Ectodermal cell (in vitro differentiated cells): ENCODE measurements around the gene CDX2.
"Not testable (repeated sequence)": the region's sequence is repeated elsewhere in the genome, so short reads cannot be mapped to it uniquely, and the experiment has no call there.

Experiments
- H3K27ac ChIP-seq: 2 replicates; pipeline ENCODE4 v1.7.0; 2013; ENCODE audit warnings: mild to moderate bottlenecking, low read depth, low read length; ENCODE audit not compliant: insufficient read depth, poor library complexity, severe bottlenecking
- H3K27me3 ChIP-seq: 2 replicates; pipeline ENCODE4 v1.7.0; 2013; ENCODE audit warnings: mild to moderate bottlenecking, low read length; ENCODE audit not compliant: insufficient read depth, control insufficient read depth, poor library complexity, severe bottlenecking
- H3K36me3 ChIP-seq: one replicate; pipeline ENCODE4 v1.7.0; 2013; ENCODE audit warnings: low read length; ENCODE audit not compliant: control insufficient read depth, insufficient read depth
- H3K4me1 ChIP-seq: one replicate; pipeline ENCODE4 v1.7.0; 2013; ENCODE audit warnings: low read length; ENCODE audit not compliant: control insufficient read depth, insufficient read depth
- H3K4me3 ChIP-seq: 2 replicates; pipeline ENCODE4 v1.7.0; 2013; ENCODE audit warnings: low read depth, low read length, control low read depth; ENCODE audit not compliant: insufficient read depth
- H3K9me3 ChIP-seq: 2 replicates; pipeline ENCODE4 v1.7.0; 2013; ENCODE audit warnings: mild to moderate bottlenecking, low read length, moderate library complexity; ENCODE audit not compliant: control insufficient read depth
- WGBS, 2 experiments: methylation state at CpG; one replicate each; pipeline ENCODE4 v1.1.7; 2013; ENCODE audit warnings: missing lambda C conversion rate in 2 of 2; 5-methylcytosine and 5-hydroxymethylcytosine counted together

Gene CDX2

GRCh38 chr13:27964741-27965323, 4.3 kb downstream of the CDX2 start:
- peaks cover 100% of the 10 kb centered on the region for H3K27me3 ChIP-seq
- no peak overlapping the region for H3K27ac ChIP-seq
- no peak overlapping the region for H3K4me3 ChIP-seq
- H3K36me3 ChIP-seq: no peaks in the 10 kb centered on the region
- H3K9me3 ChIP-seq: no peaks in the 10 kb centered on the region
- WGBS, 2 experiments: 11 to 14% methylated on average over 15 of the region's 15 CpGs
- peaks cover 28% of the 10 kb centered on the region for H3K4me1 ChIP-seq

- not testable (repeated sequence) for H3K4me3 ChIP-seq, H3K9me3 ChIP-seq, H3K27ac ChIP-seq, H3K36me3 ChIP-seq
- Histone ChIP-seq H3K4me1 (peaks cover 24% of the 10 kb centered on the region), H3K27me3 (peaks cover 100% of the 10 kb centered on the region)
- WGBS, 2 experiments: 56 to 58% methylated on average over 13 of the region's 13 CpGs
Measured at GRCh38 chr13:27964206-27964605, 4.9 kb downstream of the CDX2 start.

GRCh38 chr13:27963491-27963890, 5.6 kb downstream of the CDX2 start:
- H3K4me3 ChIP-seq: no peak overlapping the region
- no peaks in the 10 kb centered on the region for H3K36me3 ChIP-seq
- peaks cover 18% of the 10 kb centered on the region for H3K4me1 ChIP-seq
- WGBS, 2 experiments: 43 to 46% methylated on average over 3 of the region's 3 CpGs
- no peaks in the 10 kb centered on the region for H3K9me3 ChIP-seq
- H3K27me3 ChIP-seq: peaks cover 100% of the 10 kb centered on the region
- no peak overlapping the region for H3K27ac ChIP-seq

DNA sequence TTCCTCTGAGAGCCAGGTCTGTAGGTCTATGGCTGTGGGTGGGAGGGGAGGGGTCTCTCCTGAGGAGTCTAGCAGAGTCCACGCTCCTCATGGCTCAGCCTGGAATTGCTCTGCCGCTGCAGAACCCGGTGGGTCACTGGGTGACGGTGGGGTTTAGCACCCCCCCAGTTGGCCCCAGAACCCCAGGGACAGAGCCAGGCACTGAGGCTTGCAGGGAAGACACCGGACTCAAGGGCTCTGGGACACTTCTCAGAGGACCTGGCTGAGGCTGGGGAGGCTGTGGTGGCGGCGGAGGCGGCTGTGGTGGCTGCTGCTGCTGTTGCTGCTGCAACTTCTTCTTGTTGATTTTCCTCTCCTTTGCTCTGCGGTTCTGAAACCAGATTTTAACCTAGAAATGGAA, 6.1 kb downstream of the CDX2 start:
- H3K27ac ChIP-seq: no peak overlapping the region
- 28 to 35% methylated on average over 8 to 9 of the region's 9 CpGs for WGBS, 2 experiments

DNA sequence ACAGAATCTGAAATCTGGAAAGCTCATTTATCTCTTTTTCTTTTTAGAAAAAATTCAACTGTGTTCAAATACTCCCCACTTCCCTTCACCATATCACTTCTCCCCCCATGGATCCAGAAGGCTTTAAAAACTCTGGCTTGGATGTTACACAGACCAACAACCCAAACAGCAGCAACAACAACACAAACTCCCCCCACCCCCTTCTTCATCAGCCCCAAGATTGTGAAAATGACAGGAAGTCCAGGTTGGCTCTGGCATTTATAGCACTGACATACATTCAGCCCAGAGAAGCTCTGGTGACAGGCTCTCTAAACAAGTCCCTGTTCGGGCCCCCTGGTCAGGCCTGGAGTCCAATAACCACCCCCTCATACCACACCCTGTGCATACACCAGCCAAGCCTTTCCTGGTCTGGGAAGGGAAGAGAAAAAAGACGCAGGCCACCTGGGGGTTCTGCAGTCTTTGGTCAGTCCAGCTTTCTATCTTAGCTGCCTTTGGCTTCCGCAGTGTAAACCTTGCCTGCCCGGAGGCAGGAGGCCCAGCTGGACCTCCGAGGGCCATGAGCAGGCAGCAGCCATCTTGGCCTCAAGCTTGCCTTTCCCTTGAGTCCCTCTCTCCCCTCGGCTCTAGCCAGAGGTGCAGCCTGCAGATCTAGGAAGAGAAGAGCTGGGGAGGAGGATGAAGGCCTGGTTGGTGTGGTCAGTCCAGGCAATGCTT, 6.8 kb downstream of the CDX2 start:
- WGBS, 2 experiments: 7 to 10% methylated on average over 6 of the region's 6 CpGs

More for the DNA sequence above, 6.1 kb downstream of the CDX2 start:
- no peaks in the 10 kb centered on the region for H3K9me3 ChIP-seq
- no peak overlapping the region for H3K4me3 ChIP-seq
- peaks cover 17% of the 10 kb centered on the region for H3K4me1 ChIP-seq
- H3K27me3 ChIP-seq: peaks cover 100% of the 10 kb centered on the region
- no peaks in the 10 kb centered on the region for H3K36me3 ChIP-seq

DNA sequence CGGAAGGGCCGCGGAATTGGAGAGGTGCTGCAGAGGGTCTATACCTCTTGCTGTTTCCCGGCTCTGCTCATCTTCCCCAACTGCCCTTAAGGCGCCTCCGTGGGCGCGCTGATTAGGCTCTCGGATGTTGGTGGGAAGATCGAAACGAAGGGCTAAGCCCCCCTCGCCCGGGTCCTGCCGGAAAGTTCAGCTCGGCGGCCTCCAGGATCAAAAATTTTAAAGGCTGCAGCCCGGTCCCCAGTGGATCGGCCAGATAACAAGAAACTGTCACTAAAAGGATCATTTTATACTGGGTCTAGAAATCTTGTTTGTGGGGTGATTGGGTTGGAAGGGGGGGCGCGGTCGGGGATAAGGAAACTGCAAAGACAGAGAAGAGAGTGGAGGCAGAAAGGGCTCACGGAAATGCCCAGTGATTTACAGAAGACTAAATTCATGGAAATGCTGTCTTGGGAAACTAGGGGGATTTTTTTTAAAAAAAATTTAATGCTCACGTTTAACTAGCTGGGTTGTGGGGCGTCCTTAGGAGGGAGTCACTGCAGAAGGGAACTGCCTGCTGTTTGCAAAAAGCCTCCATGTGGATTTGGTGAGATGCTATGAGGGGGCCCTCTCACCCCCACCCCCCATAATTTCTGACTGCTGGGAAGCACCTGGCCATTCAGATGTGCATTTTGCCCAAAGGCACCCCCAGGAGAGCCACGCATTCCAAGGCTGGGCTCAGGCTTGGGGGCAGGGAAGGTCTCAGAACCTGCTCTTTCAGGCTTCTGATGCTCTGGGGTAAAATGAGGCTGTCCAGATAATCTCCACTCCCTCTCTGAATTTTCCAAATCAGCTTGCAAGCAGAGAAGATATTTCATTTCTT, 7.7 kb downstream of the CDX2 start:
- H3K27me3 ChIP-seq: peaks cover 100% of the 10 kb centered on the region
- H3K4me1 ChIP-seq: peaks cover 15% of the 10 kb centered on the region
- H3K4me3 ChIP-seq: no peak overlapping the region
- no peaks in the 10 kb centered on the region for H3K36me3 ChIP-seq
- 3 to 4% methylated on average over 25 of the region's 25 CpGs for WGBS, 2 experiments
- H3K9me3 ChIP-seq: no peaks in the 10 kb centered on the region
- no peak overlapping the region for H3K27ac ChIP-seq

More for the DNA sequence above, 6.8 kb downstream of the CDX2 start:
- no peaks in the 10 kb centered on the region for H3K36me3 ChIP-seq
- H3K4me3 ChIP-seq: no peak overlapping the region
- H3K4me1 ChIP-seq: peaks cover 17% of the 10 kb centered on the region
- peaks cover 100% of the 10 kb centered on the region for H3K27me3 ChIP-seq
- no peak overlapping the region for H3K27ac ChIP-seq
- no peaks in the 10 kb centered on the region for H3K9me3 ChIP-seq

DNA sequence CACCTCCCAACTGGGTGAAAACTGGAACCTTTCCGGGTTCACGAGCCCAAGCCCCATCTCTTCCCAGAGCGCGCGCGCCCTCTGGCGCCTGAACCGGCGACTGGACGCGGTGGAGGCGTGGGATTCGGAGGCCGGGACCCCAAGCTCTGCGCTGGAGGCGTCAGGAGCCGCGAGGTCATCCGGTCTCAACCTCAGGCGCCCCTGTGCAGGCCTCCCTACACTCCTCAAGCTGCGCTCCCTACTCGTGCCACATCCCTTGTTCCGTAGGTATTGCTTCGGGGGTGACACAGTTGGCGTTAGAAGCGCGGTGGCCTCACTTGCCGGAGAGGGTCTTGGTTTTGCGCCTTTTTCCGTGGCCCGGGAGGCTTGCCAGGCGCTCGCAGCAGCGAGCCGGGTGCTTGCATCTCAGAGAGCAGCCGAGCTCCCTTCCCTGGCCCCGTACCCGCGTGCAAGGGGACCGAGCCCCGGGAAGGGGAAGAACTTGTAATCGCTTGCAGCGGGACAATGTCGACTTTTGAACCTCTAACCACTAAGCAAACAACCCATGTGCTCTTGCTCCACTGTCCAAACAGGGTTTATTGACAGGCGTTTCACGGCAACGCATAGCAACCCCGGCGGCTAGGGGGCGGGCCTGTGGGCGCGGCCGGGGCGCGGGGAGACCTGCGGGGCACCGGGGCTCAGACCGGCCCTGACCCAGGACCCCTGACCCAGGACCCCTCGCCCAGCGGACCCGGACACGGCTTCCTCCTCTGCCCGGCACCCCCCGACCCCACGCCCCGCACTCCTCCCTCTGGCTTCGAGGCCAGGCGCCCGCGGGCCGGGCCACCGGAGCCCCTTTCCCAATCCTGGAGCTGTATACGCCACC, 8.5 kb downstream of the CDX2 start:
- 1 to 2% methylated on average over 73 of the region's 73 CpGs for WGBS, 2 experiments
- Histone ChIP-seq H3K9me3 (no peaks in the 10 kb centered on the region), H3K4me1 (peaks cover 6% of the 10 kb centered on the region), H3K27ac (no peak overlapping the region), H3K27me3 (peaks cover 100% of the 10 kb centered on the region), H3K4me3 (peak overlapping the region; percentile 5), H3K36me3 (no peaks in the 10 kb centered on the region)

GRCh38 chr13:27959976-27960361, 9.1 kb downstream of the CDX2 start:
- no peaks in the 10 kb centered on the region for H3K36me3 ChIP-seq
- H3K4me3 ChIP-seq: no peak overlapping the region
- H3K27ac ChIP-seq: no peak overlapping the region
- peaks cover 100% of the 10 kb centered on the region for H3K27me3 ChIP-seq
- peaks cover 5% of the 10 kb centered on the region for H3K4me1 ChIP-seq
- no peaks in the 10 kb centered on the region for H3K9me3 ChIP-seq
- 16 to 21% methylated on average over 14 of the region's 14 CpGs for WGBS, 2 experiments

GRCh38 chr13:27956576-27957300, 12.4 kb downstream of the CDX2 start:
- Histone ChIP-seq H3K9me3 (no peaks in the 10 kb centered on the region), H3K4me1 (peaks cover 5% of the 10 kb centered on the region), H3K36me3 (no peaks in the 10 kb centered on the region), H3K27me3 (peaks cover 100% of the 10 kb centered on the region), H3K4me3 (no peak overlapping the region), H3K27ac (no peak overlapping the region)
- 28 to 47% methylated on average over 4 to 5 of the region's 5 CpGs for WGBS, 2 experiments
